Globus pallidus (tissue), 1 donor: ENCODE results near the gene ZNF407.

Experiments
- DNase-seq: peaks from one replicate; pipeline ENCODE4 v3.0.0-alpha.2; 2015; ENCODE audit warnings: low spot score

ZNF407 gene

GRCh38 chr18:75104483-75104882 is 506.8 kb downstream of the ZNF407 start:
- no peak for DNase-seq

GRCh38 chr18:75105551-75106254 is 508.0 kb downstream of the ZNF407 start:
- DNase-seq: no peak

GRCh38 chr18:75106746-75107145 is 509.1 kb downstream of the ZNF407 start:
- DNase-seq: no peak

GRCh38 chr18:75107196-75107930 is 509.7 kb downstream of the ZNF407 start:
- DNase-seq: no peak

DNA sequence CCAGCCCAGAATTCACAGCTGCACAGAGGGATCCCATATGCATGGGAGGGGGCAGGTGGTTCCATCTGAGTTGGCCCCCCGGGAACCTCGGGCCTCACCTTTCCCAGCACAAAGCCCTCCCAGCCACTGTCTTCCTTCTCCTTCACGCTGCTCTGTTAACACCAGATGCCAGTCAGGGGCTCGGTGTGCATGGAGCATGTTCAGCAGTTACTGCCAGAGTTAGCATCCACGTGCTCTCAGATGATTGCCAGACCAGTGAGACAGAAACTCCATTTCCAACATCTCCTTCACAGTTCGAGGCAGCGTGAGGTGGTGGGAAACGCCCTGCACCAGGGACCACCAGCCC is 510.2 kb downstream of the ZNF407 start:
- no peak for DNase-seq

DNA sequence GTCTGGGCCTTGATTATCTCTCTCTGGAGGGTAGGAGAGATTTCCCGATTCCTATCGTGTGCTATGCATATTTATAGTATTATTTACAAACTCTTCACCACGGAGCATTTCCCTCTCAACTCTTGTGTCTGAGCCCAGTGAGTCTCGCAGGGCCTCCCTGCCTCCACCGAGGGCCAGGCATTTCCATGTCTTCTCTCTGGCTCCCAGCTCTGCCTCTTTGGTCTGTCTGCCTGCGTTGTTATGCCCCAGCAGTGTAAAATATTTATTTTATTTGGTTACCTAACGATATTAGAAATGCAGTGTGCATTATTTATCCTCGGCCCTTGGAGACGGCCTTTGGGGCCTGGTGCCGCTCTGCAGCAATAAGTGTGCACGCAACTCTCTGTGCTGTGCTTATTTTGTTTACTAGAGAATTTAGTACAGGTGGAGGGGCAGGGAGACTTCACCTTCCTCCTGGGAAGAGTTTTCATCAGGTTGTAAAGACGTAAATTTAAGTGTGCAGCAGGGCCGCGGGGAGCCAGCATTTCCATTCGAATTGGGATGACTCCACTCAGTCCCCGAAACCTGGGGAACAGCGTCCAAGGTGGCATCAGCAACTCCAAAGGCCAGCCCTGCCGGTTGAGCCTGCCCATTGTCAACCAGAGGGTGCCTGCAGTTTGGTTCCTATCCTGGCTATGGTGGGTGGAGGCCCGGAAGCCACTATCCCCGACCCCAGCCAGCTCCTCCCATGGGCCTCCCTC is 511.1 kb downstream of the ZNF407 start:
- no peak for DNase-seq

- no peak for DNase-seq
These were observed 511.6 kb downstream of the ZNF407 start for GRCh38 chr18:75109319-75109691.

DNA sequence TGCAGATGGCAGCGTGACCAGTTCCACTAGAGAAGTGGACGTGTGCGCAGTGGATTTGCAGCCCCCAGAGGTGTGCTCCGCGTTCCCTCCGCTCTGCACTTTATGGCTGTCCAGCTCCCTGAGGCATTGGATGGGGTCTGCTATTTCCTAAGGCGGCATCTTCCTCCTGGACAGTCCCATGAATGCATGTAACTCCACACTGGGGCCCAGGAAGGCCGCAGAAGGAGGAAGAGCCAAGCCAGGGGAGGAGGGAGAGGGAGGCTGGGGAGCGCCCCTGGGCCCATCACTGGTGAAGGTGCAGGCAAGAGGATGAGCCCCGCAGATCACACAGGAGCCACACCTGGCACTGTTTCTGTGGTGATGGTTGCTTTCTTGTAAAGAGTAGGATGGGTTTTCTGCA is 512.1 kb downstream of the ZNF407 start:
- DNase-seq: no peak

- DNase-seq: no peak
These were observed 512.6 kb downstream of the ZNF407 start for GRCh38 chr18:75110311-75110710.

GRCh38 chr18:75110846-75111415 is 513.3 kb downstream of the ZNF407 start:
- DNase-seq: no peak

- DNase-seq: no peak
These were observed 514.1 kb downstream of the ZNF407 start for GRCh38 chr18:75111760-75112159.

- no peak for DNase-seq
These were observed 514.8 kb downstream of the ZNF407 start for GRCh38 chr18:75112186-75113096.

DNA sequence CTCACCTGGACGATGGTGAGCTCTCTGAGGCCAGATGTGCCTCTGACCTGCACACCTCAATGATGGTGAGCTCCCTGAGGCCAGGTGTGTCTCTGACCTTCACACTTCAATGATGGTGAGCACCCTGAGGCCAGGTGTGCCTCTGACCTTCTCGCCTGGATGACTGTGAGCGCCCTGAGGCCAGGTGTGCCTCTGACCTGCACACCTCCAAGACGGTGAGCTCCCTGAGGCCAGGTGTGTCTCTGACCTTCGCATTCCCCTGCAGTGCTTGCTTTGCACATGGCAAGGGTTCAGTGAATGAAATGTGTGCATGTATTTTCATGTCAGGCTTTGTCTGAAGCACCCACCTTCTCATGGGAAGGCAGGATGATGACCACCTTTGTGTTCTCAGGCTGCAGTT is 515.8 kb downstream of the ZNF407 start:
- no peak for DNase-seq

DNA sequence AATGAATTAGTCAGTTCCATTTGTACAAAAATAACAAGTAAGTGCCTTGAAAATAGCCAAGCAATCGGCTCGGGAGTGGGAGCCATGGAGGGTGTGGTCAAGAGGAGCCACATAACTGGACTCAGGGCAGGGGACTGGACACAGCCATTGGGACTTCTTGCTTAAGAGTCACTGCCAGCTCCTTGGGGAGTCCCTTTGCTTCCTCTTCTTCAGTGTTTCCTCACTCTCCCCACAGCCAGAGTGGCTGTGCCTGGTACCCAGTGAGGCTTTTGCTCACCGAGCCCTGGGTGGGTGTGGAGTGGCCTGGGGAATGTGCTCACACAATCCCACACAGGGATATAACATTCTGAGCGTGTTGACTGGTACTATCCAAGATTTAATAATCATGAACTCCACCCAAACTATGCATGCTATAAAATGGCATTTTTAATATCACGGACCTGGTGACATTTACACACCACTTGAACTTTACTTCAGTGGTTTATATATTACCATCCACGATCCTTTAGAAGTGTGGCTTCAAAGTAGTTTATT is 516.6 kb downstream of the ZNF407 start:
- DNase-seq: no peak
